ENCODE measurements around the gene CRYBA4. TPM values are rescaled to one million over a fixed set of nuclear protein-coding genes. Genes with fewer than 3 reads are reported as not detected.

The CRYBA4 gene
- total and polyA plus RNA-seq, 7 donors: not detected

DNA sequence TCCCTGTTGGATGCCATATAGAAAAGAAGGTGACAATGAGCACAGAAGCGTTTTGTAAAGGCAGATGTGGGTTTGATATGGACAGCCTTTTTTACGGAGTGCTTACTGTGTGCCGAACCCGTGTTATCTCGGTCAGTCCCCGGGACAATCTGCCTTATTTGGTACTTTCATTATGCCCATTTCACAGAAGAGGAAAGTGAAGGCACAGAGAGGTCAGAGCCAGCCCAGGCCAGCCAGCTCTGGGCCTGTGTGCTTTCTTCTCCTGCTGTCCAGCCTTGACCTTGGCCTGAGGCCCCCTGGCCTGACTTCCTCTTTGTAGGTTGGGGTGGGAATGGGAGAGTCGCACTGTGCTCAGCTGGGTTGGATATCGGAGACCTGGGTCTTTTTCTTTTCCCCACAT is 3.3 kb upstream of the CRYBA4 start:
- Histone ChIP-seq H3K36me3 (no peaks in the 10 kb centered on the region), H3K27ac (no peak overlapping the region), H3K9me3 (no peaks in the 10 kb centered on the region), H3K27me3 (peaks cover 3 to 22% (median 11%) of the 10 kb centered on the region in 3 donors), H3K4me3 (no peak overlapping the region), H3K4me1 (no peaks in the 10 kb centered on the region)
- intact Hi-C loops (cut with DNase I): no loop called here
- DNase-seq: no peak
- WGBS, 2 donors: 87 to 92% methylated on average over 8 of the region's 8 CpGs
- TF ChIP-seq POLR2AphosphoS5 (IDR thresholded peaks at IDR 0.05) (no peak), EP300 (IDR thresholded peaks at IDR 0.05) (no peak), POLR2A (IDR thresholded peaks at IDR 0.05) (no peak)
- TF ChIP-seq, protein P1, sequence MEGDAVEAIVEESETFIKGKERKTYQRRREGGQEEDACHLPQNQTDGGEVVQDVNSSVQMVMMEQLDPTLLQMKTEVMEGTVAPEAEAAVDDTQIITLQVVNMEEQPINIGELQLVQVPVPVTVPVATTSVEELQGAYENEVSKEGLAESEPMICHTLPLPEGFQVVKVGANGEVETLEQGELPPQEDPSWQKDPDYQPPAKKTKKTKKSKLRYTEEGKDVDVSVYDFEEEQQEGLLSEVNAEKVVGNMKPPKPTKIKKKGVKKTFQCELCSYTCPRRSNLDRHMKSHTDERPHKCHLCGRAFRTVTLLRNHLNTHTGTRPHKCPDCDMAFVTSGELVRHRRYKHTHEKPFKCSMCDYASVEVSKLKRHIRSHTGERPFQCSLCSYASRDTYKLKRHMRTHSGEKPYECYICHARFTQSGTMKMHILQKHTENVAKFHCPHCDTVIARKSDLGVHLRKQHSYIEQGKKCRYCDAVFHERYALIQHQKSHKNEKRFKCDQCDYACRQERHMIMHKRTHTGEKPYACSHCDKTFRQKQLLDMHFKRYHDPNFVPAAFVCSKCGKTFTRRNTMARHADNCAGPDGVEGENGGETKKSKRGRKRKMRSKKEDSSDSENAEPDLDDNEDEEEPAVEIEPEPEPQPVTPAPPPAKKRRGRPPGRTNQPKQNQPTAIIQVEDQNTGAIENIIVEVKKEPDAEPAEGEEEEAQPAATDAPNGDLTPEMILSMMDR (IDR thresholded peaks at IDR 0.05): no peak

DNA sequence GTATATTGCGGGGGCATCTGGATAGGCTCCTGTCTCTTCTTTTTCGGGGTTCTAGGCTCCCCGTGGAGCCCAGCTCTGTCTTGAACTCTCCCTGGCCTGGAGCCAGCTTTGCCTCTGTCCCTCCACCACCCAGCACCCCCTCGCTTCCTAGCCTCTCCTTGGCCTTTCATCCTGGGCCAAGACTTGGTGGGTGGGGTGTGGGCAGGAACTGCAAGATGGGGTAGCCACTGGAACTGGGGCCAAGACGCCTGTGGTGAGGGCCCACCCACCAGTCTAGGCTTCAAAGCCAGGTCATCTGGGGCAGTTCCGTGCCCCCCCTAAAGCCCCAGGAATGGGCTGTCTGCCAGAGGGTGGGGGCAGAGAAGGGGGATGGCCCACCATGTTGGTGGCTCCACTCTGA is 2.3 kb upstream of the CRYBA4 start:
- Histone ChIP-seq H3K36me3 (no peaks in the 10 kb centered on the region), H3K9me3 (no peaks in the 10 kb centered on the region), H3K4me1 (no peaks in the 10 kb centered on the region), H3K27me3 (peaks cover 3 to 20% (median 8%) of the 10 kb centered on the region in 3 donors), H3K27ac (no peak overlapping the region), H3K4me3 (no peak overlapping the region)
- DNase-seq: no peak
- intact Hi-C loops (cut with DNase I): no loop called here
- TF ChIP-seq EP300 (IDR thresholded peaks at IDR 0.05): no peak
- TF ChIP-seq POLR2AphosphoS5 (IDR thresholded peaks at IDR 0.05): no peak
- no peak for TF ChIP-seq POLR2A (IDR thresholded peaks at IDR 0.05)
- TF ChIP-seq, protein P1 (IDR thresholded peaks at IDR 0.05): no peak
- WGBS, 2 donors: 58 to 76% methylated on average over 6 of the region's 6 CpGs

DNA sequence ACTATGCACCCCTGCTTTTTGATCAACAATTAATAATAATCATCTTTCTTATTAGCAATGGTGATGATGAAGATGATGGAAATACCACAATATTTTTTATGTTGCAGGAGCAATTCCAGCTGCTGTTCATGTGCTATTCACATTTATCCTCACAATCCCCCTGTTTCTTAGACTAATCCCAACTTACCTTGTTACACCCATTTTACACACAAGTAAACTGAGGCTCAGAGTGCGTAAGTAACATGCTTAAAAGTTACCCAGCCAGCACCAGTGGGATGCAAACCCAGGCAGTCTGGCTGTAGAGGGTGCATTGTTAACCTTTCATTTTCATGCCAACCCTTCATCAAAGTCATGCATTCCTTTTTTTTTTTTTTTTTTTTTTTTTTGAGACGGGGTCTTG is 1.6 kb upstream of the CRYBA4 start:
- Histone ChIP-seq H3K4me1 (no peaks in the 10 kb centered on the region), H3K36me3 (no peaks in the 10 kb centered on the region), H3K27ac (no peak overlapping the region), H3K4me3 (no peak overlapping the region), H3K27me3 (peaks cover 0 to 13% (median under 1%) of the 10 kb centered on the region in 3 donors), H3K9me3 (no peaks in the 10 kb centered on the region)
- intact Hi-C loops (cut with DNase I): no loop called here
- no peak for DNase-seq
- 87 to 93% methylated on average over 2 of the region's 2 CpGs for WGBS, 2 donors
- TF ChIP-seq EP300 (IDR thresholded peaks at IDR 0.05) (no peak), POLR2AphosphoS5 (IDR thresholded peaks at IDR 0.05) (no peak), POLR2A (IDR thresholded peaks at IDR 0.05) (no peak)
- TF ChIP-seq, protein P1 (IDR thresholded peaks at IDR 0.05): no peak

DNA sequence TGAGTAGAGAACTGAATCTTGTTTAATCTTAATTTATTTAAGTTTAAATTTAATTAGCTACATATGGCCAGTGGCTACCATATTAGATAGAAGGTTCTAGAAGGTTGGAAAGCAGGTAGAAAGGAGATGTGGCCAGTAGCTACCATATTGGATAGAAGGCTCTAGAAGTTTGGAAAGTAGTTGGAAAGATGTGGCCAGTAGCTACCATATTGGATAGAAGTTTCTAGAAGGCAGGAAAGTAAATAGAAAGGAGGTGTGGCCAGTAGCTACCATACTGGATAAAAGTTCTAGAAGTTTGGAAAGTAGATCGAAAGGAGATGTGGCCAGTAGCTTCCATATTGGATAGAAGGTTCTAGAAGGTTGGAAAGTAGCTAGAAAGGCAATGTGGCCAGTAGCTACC is 2.2 kb downstream of the CRYBA4 start:
- intact Hi-C loops (cut with DNase I): no loop called here
- Histone ChIP-seq H3K4me3 (no peak overlapping the region), H3K27me3 (peaks cover 0 to 11% (median 0%) of the 10 kb centered on the region in 3 donors), H3K4me1 (no peaks in the 10 kb centered on the region), H3K9me3 (no peaks in the 10 kb centered on the region), H3K27ac (no peak overlapping the region), H3K36me3 (no peaks in the 10 kb centered on the region)
- no peak for DNase-seq
- 97% methylated on average over 1 of the region's 1 CpG for WGBS, 2 donors
- TF ChIP-seq, protein P1 (IDR thresholded peaks at IDR 0.05): no peak
- no peak for TF ChIP-seq POLR2A (IDR thresholded peaks at IDR 0.05)
- no peak for TF ChIP-seq EP300 (IDR thresholded peaks at IDR 0.05)
- TF ChIP-seq POLR2AphosphoS5 (IDR thresholded peaks at IDR 0.05): no peak

DNA sequence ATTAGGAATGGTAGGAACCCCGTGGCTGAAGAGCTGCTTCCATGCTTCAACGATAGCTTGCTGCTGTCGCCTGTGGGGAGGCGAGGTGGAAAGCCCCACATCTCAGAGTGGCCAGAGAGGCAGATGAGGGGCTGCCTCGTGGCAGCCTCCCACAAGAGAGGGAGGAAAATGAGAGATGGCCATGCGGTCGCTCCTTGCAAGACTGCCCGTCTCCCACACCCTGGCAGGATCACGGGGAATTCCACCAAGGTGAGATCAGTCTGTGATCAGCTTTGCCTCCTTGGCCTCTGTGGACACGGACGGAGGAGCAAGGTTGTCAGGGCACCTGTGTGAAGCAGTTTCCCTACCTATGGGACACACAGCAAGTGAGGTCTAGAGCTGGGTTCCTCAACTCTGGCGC is 3.0 kb downstream of the CRYBA4 start:
- Histone ChIP-seq H3K27me3 (peaks cover 0 to 4% (median 0%) of the 10 kb centered on the region in 3 donors), H3K4me1 (no peaks in the 10 kb centered on the region), H3K4me3 (no peak overlapping the region), H3K9me3 (no peaks in the 10 kb centered on the region), H3K36me3 (no peaks in the 10 kb centered on the region), H3K27ac (no peak overlapping the region)
- no peak for DNase-seq
- intact Hi-C loops (cut with DNase I): no loop called here
- TF ChIP-seq, protein P1 (IDR thresholded peaks at IDR 0.05): no peak
- TF ChIP-seq POLR2A (IDR thresholded peaks at IDR 0.05) (no peak), EP300 (IDR thresholded peaks at IDR 0.05) (no peak), POLR2AphosphoS5 (IDR thresholded peaks at IDR 0.05) (no peak)
- 86 to 94% methylated on average over 12 of the region's 12 CpGs for WGBS, 2 donors
